H1 (cell line): Measurements from ENCODE around the gene INHA. TPM values are rescaled to one million over a fixed set of nuclear protein-coding genes. Genes with fewer than 3 reads are reported as not detected.

Experiments used
- CHD2 ChIP-seq: IDR thresholded peaks from 2 replicates; pipeline ENCODE4 v1.6.1; 2012; ENCODE audit warnings: low read length, improper control_type of control experiment
- FOSL1 ChIP-seq: IDR thresholded peaks from 2 replicates; pipeline ENCODE4 v1.6.1; 2011; ENCODE audit warnings: mild to moderate bottlenecking, low read depth, low read length, moderate library complexity; ENCODE audit not compliant: insufficient read depth
- GABPA ChIP-seq: IDR thresholded peaks from 2 replicates; pipeline ENCODE4 v1.6.1; 2011; ENCODE audit warnings: mild to moderate bottlenecking, low read length, moderate library complexity, borderline replicate concordance; ENCODE audit not compliant: insufficient read depth
- HDAC2 ChIP-seq, 2 experiments: fragments of 300-600 bp in 1 of 2; sonication (generic) in 1 of 2; IDR thresholded peaks; 2 replicates each; pipeline ENCODE4 v1.6.1; 2011 to 2012; ENCODE audit warnings: low read depth in 2 of 2, low read length in 2 of 2, mild to moderate bottlenecking in 2 of 2, moderate library complexity in 2 of 2, borderline replicate concordance in 1 of 2, inconsistent platforms in 1 of 2
- PHF8 ChIP-seq: fragments of 200-600 bp; sonication (generic); conservative IDR thresholded peaks from 2 replicates; pipeline ENCODE4 v1.7.1; 2012; ENCODE audit warnings: low read depth, mild to moderate bottlenecking, inconsistent platforms, low read length, moderate library complexity
- POLR2A ChIP-seq, 2 experiments: IDR thresholded peaks; 1 replicate in 1 of 2; 2 replicates in 1 of 2; pipeline ENCODE4 v1.6.1; 2011; ENCODE audit warnings: low read depth in 2 of 2, low read length in 2 of 2, mild to moderate bottlenecking in 2 of 2; ENCODE audit errors: control extremely low read depth in 1 of 2
- RNF2 ChIP-seq: fragments of 200-900, 300-1000 bp; sonication (generic); IDR thresholded peaks from 2 replicates; pipeline ENCODE4 v1.7.1; 2016; ENCODE audit warnings: borderline replicate concordance, low read depth, mild to moderate bottlenecking, antibody characterized with exemption, low read length; ENCODE audit not compliant: poor library complexity, severe bottlenecking; ENCODE audit errors: missing control alignments
- RXRA ChIP-seq: IDR thresholded peaks from 2 replicates; pipeline ENCODE4 v1.6.1; 2011; ENCODE audit warnings: low read depth, mild to moderate bottlenecking, low read length, moderate library complexity; ENCODE audit not compliant: insufficient read depth
- TAF7 ChIP-seq: optimal IDR thresholded peaks from 2 replicates; pipeline ENCODE3; 2011; ENCODE audit warnings: low read depth, mild to moderate bottlenecking, inconsistent platforms, low read length, moderate library complexity, borderline replicate concordance
- TBP ChIP-seq: IDR thresholded peaks from 2 replicates; pipeline ENCODE4 v1.6.1; 2011; ENCODE audit warnings: low read depth, low read length, improper control_type of control experiment
- polyA plus RNA-seq, 7 experiments: library from polyadenylated mRNA; depleted of rRNA in 3 of 7; stranded (reverse) in 5 of 7; unstranded in 2 of 7; fragments of >200 nt in 5 of 7; fragments of 200-250 nt in 2 of 7; gene quantifications; 1 replicate in 5 of 7; 2 replicates in 1 of 7; 4 replicates in 1 of 7; pipeline versions ENCODE4 v1.2.1 to v1.2.3, GENCODE V29; 2011 to 2013; ENCODE audit warnings: missing spikeins in 2 of 7, mixed read lengths in 2 of 7
- total RNA-seq: library from RNA; stranded (reverse); fragmentation: NEBNext Ultra II Directional; extraction: Animal tissue kit (Norgen Biotek cat#: 25700); gene quantifications from 2 replicates; pipeline ENCODE4 v1.2.1, GENCODE V29; 2021
- TF ChIP-seq, protein P1 (sequence below), 3 experiments: IDR thresholded peaks; 1 replicate in 2 of 3; 2 replicates in 1 of 3; pipeline versions ENCODE4 v1.5.1 to v1.6.1; 2011; ENCODE audit warnings: low read length in 3 of 3, mild to moderate bottlenecking in 3 of 3, inconsistent platforms in 2 of 3, low read depth in 1 of 3, moderate library complexity in 1 of 3; ENCODE audit not compliant: insufficient read depth in 1 of 3; ENCODE audit errors: control extremely low read depth in 1 of 3

INHA gene
- total and polyA plus RNA-seq, 2 of the 8 experiments (the other 6 are each of a cell fraction or from before 2014, with no cell fraction given): 0.65 to 2.7 TPM

DNA sequence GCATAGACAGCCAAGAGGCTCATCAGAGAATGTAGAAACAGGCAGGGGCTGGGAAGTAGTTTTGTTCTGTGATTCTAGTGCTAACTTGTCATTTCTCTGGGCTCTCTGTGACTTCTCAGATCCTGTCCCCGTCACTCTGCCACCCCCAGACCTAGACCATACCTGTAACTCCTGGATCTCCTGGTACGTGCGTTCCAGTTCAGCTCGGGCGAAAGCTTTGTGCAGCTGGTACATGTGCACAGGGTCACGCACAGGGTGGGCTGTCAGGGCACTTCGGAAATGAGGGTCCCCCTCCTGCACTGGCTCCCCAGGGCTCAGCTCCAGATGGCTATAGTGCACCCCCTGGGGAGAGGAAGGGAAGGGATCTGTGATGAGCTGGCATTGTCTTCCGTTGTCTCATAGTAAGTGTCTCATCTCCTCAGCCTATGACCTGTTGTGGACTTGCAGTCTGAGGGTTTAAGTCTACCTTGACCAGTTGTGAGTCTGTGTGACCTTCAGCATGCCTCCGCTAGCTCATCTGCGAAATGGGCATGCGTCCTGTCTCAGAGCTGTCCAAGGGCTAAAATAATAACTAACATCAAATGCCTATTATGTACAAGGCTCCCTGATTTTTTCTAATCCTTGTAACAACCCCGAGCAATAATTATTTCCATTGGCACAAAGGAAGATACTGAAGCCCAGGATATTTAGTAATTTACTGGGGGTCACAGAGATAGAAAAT is 31.2 kb upstream of the INHA start (continued):
- TF ChIP-seq, protein P1, sequence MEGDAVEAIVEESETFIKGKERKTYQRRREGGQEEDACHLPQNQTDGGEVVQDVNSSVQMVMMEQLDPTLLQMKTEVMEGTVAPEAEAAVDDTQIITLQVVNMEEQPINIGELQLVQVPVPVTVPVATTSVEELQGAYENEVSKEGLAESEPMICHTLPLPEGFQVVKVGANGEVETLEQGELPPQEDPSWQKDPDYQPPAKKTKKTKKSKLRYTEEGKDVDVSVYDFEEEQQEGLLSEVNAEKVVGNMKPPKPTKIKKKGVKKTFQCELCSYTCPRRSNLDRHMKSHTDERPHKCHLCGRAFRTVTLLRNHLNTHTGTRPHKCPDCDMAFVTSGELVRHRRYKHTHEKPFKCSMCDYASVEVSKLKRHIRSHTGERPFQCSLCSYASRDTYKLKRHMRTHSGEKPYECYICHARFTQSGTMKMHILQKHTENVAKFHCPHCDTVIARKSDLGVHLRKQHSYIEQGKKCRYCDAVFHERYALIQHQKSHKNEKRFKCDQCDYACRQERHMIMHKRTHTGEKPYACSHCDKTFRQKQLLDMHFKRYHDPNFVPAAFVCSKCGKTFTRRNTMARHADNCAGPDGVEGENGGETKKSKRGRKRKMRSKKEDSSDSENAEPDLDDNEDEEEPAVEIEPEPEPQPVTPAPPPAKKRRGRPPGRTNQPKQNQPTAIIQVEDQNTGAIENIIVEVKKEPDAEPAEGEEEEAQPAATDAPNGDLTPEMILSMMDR (IDR thresholded peaks at IDR 0.05; ENCODE audit: control extremely low read depth in 1 of 3, insufficient read depth in 1 of 3, low read depth in 1 of 3, low read length in 3 of 3): no peak
- TF ChIP-seq CHD2 (no peak), PHF8 (no peak), RNF2 (no peak), TBP (no peak), FOSL1 (no peak), TAF7 (no peak), HDAC2 (IDR thresholded peaks at IDR 0.05; ENCODE audit: borderline replicate concordance in 1 of 2, low read depth in 2 of 2, low read length in 2 of 2) (no peak), RXRA (no peak), GABPA (no peak), POLR2A (IDR thresholded peaks at IDR 0.05; ENCODE audit: control extremely low read depth in 1 of 2, low read depth in 2 of 2, low read length in 2 of 2) (no peak)
- TF ChIP-seq, all 59 proteins: peak for 0
